ENCODE results near the gene INCA1.

DNA sequence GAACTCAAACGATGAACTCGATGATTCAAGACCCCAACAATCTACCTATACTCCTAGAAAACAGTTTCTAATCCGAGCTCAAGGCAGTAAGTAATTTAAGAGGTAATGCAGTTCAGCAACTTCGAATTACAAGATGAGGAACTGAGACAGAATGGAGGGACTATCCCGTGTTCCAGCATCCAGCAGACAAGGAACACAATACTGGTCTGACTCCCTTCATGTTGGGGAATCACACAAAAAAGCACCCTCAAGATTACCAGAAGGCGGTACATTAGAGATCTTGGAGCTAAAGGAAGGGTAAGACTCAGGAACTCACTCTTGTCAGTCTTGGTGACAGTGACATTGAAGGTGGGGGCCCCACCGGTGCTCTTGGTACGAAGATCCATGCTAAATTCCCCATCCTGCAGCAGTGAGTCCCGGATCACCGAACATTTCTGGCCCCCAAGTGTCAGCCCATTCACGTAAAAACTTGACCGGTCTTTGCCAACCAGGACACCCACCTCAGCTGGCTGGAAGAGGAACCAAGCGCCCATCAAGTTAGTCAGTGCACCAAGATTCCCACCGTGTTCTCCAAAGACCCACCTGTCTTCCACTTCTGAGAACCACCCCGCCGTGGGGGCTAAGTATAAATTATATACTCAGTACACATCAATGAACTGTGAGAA lies 50.9 kb downstream of the INCA1 start:
- TF ChIP-seq POLR2A (IDR thresholded peaks at IDR 0.05; ENCODE audit: low read length) (no peak), GATA1 (IDR thresholded peaks at IDR 0.05; ENCODE audit: low read depth, low read length) (no peak)

All from erythroblast (primary cell).